GM12892 (cell line): Measurements from ENCODE around the gene ITPR1.
"Not testable (repeated sequence)": the region's sequence is repeated elsewhere in the genome, so short reads cannot be mapped to it uniquely, and the experiment has no call there.

Experiments
- DNase-seq: peaks from one replicate; pipeline ENCODE4 v3.0.0; 2011; ENCODE audit not compliant: insufficient read length
- FAIRE-seq: peaks from 2 replicates; lab custom pipeline; 2011; peaks lifted over from hg19 to GRCh38; lab: Jason Lieb, UNC
- POLR2A ChIP-seq: IDR thresholded peaks from 2 replicates; pipeline ENCODE4 v1.6.1; 2011; ENCODE audit warnings: low read depth, low read length, control low read depth
- POLR2AphosphoS5 ChIP-seq: IDR thresholded peaks from 2 replicates; pipeline ENCODE4 v1.6.1; 2011; ENCODE audit warnings: low read depth, low read length, control low read depth
- TAF1 ChIP-seq: IDR thresholded peaks from 2 replicates; pipeline ENCODE4 v1.6.1; 2011; ENCODE audit warnings: low read depth, mild to moderate bottlenecking, control low read depth, low read length, borderline replicate concordance

Gene ITPR1

DNA sequence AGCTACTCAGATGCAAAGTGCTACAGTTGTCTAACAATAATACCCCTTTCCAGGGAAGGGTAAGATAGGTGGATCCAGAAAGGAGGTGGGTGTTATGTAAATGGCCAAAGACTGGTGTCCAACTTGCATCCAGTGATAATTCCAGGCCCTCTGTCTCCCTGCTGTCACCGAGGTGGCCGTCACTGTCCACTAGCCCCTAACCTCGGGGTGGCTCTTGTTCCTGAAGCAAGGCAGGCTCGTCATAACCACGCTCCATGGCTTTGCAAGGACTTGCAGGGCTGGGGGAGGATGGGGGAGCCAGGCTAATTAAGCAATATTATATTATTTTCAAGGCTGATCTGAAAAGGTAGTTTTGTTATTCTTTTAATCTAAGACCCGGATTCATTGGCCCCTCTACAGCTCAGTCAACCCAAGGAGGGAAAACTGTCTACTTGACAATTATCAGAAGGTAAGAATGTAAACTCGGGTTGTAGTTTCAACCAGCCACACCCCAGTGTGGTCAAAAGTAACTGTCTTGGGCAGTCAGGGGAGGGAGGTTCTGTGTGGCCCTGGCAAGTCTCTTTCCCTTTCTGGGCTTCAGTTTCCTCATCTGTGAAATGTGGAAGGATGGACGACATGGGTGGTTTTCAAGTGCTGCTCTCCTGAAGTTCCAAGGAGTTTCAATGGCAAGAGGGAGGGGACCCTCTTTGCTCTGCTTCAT, 266.0 kb downstream of the ITPR1 start:
- no peak for DNase-seq
- TF ChIP-seq TAF1 = no peak
- TF ChIP-seq POLR2AphosphoS5 = no peak
- no peak for TF ChIP-seq POLR2A
- FAIRE-seq = no peak

DNA sequence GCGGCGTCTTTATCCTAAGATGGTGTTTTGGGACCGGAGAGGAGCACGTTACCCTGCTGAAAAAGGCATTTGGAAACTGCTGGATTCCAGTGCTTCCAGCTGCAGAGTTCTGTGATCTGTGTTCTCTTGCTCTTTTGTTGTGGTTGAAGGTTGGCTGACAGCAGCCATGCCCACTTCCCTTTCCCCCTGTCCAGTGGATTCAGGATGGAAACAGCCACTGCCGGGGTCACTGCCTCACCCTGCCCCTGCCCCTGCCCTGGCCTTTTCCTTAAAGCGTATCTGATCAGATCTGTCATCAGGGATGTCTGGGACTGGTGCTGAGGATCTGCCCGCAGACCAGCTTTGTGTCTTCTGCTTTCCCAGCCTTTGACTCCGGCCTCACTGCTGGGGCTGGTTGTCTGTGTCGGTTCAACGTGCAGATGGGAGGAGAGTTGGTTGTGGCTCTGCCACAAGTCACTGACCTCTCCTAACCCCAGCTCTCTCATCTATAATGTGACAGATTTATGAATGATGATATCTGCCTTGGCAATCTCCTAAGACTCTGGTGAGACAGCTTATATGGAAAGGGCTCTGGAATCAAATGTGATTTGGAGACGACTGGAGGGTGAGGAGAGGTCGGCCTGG, 266.7 kb downstream of the ITPR1 start:
- TF ChIP-seq TAF1 = no peak
- no peak for TF ChIP-seq POLR2AphosphoS5
- no peak for TF ChIP-seq POLR2A
- FAIRE-seq (no peak), DNase-seq (no peak)

DNA sequence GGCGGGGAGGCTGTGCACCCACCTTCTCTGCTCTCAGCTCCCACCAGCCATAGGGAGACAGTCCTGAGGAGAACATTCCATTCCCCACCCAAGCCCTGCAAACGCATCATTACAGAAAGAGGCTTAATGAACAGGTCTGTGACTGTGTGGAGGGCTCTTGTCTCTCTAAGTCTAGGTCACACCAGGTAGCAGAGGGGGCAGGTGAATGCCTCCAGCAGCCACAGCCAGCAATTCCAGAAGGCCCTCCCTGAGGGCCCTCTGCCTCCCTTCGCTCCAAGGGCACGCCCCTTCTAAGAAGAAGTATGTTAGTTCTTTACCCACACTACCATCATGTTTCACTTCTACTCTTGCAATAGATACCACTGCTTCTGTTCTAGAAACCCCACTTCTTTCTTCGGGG, 268.6 kb downstream of the ITPR1 start:
- FAIRE-seq (no peak), DNase-seq (no peak)
- TF ChIP-seq POLR2AphosphoS5 = no peak
- no peak for TF ChIP-seq POLR2A
- no peak for TF ChIP-seq TAF1

DNA sequence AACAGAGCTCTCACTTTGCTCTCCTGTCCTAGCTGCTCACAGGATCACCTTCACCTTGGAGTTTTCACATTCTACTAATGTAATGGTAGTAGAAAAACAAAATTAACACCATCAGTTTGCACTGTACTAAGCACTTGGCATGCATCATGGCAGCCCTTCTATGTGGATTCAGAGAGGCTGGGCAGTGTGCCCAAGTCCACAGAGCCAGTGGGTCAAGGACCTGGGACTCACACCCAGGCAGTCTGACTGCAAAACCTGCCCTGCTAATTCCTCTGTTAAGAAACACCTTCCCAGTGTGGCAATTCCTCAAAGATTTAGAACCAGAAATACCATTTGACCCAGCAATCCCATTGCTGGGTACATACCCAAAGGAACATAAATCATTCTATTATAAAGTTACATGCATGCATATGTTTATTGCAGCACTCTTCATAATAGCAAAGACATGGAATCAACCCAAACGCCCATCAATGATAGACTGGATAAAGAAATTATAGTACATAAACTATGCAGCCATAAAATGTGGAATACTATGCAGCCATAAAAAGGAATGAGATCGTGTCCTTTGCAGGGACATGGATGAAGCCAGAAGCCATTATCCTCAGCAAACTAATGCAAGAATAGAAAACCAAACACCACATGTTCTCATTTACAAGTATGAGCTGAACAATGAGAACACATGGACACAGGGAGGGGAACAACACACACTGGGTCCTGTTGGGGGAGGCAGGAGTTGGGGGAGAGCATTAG, 269.5 kb downstream of the ITPR1 start:
- not testable (repeated sequence) for FAIRE-seq, DNase-seq

DNA sequence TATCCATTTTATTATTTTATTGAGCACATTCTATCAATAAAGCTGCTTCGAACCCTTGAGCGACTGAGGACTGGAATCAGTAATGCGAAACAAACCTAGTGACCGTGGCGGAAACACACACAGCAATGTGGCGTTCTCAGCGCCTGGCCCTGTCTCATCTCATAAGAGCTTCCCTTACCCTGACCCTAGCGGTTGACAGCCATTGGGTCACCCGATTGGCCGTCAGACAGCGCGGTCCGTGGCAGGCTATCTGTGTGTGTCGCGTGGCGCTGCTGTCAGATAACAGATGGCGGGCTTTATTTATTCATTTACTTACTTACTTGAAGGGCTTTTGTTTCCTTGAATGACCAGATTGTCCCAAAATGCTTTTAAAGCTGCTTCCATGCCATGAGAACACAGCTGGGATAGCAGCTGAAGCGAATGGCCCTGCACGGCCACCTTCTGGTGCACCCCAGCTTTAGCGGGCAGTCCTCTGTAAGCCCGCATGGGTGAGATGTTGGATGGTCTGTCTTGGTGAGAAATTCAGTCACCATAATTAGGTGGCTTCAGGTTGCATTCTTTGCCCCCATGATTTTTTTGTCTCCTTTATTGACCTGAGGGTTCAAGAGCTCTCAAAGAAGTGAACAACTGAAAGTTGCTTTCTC, 270.6 kb downstream of the ITPR1 start:
- TF ChIP-seq POLR2AphosphoS5 (no peak), POLR2A (no peak), TAF1 (no peak)
- no peak for DNase-seq
- FAIRE-seq = no peak

DNA sequence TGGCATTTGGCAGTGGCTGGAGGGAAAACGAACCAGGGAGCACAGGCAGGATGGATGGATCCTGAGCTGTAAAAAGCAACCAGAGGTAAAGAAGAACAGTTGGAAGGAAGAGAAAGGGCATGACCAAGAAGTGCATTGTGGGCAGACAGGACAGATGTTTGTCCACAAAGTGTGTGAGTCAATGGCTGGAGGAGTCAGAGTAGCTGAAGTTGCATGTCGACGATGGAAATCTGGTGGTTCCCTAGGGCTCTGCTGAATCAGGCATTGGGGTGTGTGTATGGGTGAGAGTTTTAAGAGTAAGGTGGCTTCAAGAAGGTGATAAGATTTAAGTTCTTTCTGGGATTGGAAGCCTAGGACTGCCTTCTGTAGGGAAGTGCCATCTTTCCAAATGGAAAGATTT, 272.1 kb downstream of the ITPR1 start:
- FAIRE-seq = no peak
- DNase-seq = no peak
- TF ChIP-seq POLR2AphosphoS5 (no peak), TAF1 (no peak), POLR2A (no peak)

DNA sequence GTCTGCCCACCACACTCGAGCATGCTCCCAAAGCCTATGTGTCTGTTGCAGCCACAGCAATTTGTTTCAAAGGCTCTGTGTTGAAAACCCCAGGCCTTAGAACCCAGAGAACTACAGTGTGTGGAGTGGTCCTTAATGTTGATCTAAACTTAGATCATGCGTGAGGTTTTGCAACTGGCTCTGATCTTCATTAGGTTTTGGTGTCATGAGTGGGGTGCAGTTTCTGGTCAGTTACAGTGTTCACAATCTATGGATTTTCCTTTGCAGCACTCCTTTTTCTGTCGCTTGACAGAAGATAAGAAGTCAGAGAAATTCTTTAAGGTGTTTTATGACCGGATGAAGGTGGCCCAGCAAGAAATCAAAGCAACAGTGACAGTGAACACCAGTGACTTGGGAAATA, 273.1 kb downstream of the ITPR1 start:
- DNase-seq (no peak), FAIRE-seq (no peak)
- TF ChIP-seq POLR2AphosphoS5 = no peak
- TF ChIP-seq POLR2A = no peak
- TF ChIP-seq TAF1 = no peak

DNA sequence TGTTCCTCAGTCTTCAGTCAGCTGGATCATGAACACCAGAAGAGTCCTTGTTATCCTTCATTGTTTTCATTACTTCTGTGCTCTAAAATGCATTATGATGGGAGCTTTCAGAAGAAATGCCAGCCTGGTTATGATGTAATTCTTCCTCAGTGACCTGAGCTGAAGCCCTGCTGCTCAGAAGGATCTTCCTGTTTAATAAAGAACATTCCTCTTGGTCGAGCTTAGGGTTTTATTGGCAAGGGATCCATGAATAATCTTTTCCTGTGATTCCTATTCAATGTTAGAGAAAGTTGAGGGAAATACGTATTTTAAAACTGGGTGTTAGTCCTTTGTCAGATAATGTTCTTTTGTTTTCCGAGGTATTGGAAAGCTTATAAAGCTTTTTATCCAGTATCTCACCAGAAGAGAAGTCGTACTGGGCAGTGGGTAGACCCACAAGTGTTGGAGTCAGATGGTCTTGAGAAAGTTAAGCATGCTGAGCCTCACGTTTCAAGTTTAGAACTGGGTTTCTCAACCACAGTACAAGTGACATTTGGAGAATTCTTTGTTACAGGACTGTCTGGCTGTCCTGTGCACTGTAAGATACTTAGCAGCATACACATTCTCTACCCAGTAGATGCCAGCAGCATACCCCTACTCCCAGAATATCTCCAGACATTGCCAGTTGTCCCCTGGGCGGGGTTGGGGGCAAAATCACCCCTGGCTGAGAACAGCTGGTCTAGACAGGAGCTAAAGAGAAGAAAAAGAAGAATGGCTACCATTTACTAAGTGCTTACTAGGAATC, 273.8 kb downstream of the ITPR1 start:
- TF ChIP-seq POLR2A (no peak), POLR2AphosphoS5 (no peak), TAF1 (no peak)
- no peak for DNase-seq
- FAIRE-seq = no peak

DNA sequence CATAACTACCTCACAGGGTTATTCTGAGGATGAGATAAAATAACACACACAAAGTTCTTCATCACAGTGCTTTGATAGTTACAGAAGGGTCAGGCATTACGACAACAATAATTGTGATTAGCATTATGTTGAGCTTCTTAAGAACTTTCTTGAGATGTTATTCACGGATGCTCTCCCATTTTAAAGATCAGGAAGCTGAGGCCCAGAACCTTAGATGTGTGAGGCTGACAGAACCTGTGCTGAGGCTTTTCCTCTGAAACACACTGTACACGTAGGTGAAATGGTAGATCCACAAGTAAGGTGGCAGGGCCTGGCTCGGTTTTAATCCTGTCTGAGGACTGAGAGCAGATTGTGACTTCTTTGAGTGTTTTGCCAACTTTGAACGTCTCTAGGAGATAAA, 274.9 kb downstream of the ITPR1 start:
- no peak for DNase-seq
- no peak for FAIRE-seq
- TF ChIP-seq POLR2A = no peak
- no peak for TF ChIP-seq POLR2AphosphoS5

DNA sequence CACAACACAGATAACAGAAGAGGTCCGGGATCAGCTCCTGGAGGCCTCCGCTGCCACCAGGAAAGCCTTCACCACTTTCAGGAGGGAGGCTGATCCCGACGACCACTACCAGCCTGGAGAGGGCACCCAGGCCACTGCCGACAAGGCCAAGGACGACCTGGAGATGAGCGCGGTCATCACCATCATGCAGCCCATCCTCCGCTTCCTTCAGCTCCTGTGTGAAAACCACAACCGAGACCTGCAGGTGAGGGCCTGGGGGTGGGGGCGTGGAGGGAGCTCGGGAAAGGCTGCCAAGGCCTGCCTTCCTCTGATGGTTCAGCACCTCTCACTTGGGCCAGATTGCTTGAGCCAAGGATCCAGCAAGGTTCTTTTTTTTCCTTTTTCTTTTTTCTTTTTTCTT, 275.4 kb downstream of the ITPR1 start:
- DNase-seq (no peak), FAIRE-seq (no peak)
- no peak for TF ChIP-seq TAF1
- no peak for TF ChIP-seq POLR2A
- no peak for TF ChIP-seq POLR2AphosphoS5

DNA sequence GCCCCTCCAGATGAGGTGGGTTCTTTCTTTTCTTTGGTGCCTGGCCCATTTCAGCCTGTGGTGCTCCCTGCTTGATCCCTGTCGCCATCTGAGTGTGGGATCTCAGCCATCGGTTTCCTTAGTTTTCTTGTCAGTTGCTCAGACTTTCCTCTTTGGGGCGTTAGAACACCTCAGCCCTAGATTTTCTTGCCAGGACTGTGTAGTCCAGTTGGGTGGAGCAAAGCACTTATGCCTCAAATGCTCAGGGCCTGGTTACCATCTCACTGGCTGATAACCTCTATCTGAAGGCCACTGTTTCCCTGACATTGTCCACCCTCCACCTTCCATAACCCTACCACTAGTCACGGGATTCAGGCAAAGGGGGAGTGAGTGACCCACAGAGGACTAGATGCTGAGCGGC, 277.4 kb downstream of the ITPR1 start:
- FAIRE-seq (no peak), DNase-seq (no peak)
- no peak for TF ChIP-seq POLR2AphosphoS5
- TF ChIP-seq POLR2A = no peak
- TF ChIP-seq TAF1 = no peak
